Kidney (tissue), 14 donors: ENCODE results near the gene CD2BP2. TPM values are rescaled to one million over a fixed set of nuclear protein-coding genes. Genes with fewer than 3 reads are reported as not detected.

Source experiments
- DNase-seq, 5 donors: peaks; one replicate each; pipeline ENCODE4 v3.0.0-alpha.2; 2013 to 2020
- FAIRE-seq: peaks from 2 replicates; lab custom pipeline; 2012; peaks lifted over from hg19 to GRCh38; lab: Jason Lieb, UNC
- H3K27ac ChIP-seq, 2 donors: one replicate each; pipeline ENCODE4 v1.7.0; 2013; ENCODE audit warnings: low read depth in 2 of 2, low read length in 2 of 2, inconsistent platforms in 1 of 2
- H3K27me3 ChIP-seq: one replicate; pipeline ENCODE4 v1.7.1; 2013; ENCODE audit warnings: low read length, inconsistent platforms; ENCODE audit not compliant: control insufficient read depth, insufficient read depth
- H3K36me3 ChIP-seq, 3 donors: one replicate each; pipeline versions ENCODE4 v1.7.0 to v1.7.1; 2013; ENCODE audit warnings: low read length in 3 of 3, control low read depth in 1 of 3, inconsistent platforms in 1 of 3; ENCODE audit not compliant: insufficient read depth in 3 of 3, control insufficient read depth in 2 of 3
- H3K4me1 ChIP-seq, 3 donors: one replicate each; pipeline versions ENCODE4 v1.7.0 to v1.7.1; 2013; ENCODE audit warnings: low read length in 3 of 3, inconsistent platforms in 1 of 3, low read depth in 1 of 3; ENCODE audit not compliant: control insufficient read depth in 2 of 3, insufficient read depth in 2 of 3
- H3K4me3 ChIP-seq, 3 donors: one replicate each; pipeline versions ENCODE4 v1.7.0 to v1.8.1; 2013; ENCODE audit warnings: low read length in 3 of 3, control low read depth in 1 of 3, inconsistent platforms in 1 of 3
- H3K9ac ChIP-seq, 3 donors: one replicate each; pipeline versions ENCODE4 v1.7.0 to v1.7.1; 2013; ENCODE audit warnings: low read length in 3 of 3, control low read depth in 1 of 3, inconsistent platforms in 1 of 3
- H3K9me3 ChIP-seq, 3 donors: one replicate each; pipeline versions ENCODE4 v1.7.0 to v1.7.1; 2013; ENCODE audit warnings: low read length in 3 of 3, control low read depth in 1 of 3, inconsistent platforms in 1 of 3; ENCODE audit not compliant: control insufficient read depth in 2 of 3, insufficient read depth in 1 of 3
- CTCF ChIP-seq: IDR thresholded peaks from 3 replicates; pipeline ENCODE4 v1.5.1; 2012; ENCODE audit warnings: mild to moderate bottlenecking, moderate library complexity, borderline replicate concordance; ENCODE audit not compliant: insufficient read depth; ENCODE audit errors: extremely low read depth
- intact Hi-C: fragments of 100-400 bp; cut with DNase I; formaldehyde crosslinking; loops from one replicate; pipeline ENCODE4 v1.11.1; 2022
- polyA plus RNA-seq: library from polyadenylated mRNA; stranded (reverse); fragments of 350-450 nt; fragmentation: Illumina TruSeq; extraction: RNeasy Lipid Tissue Mini Kit (QIAGEN cat#74804); gene quantifications from one replicate; pipeline ENCODE4 v1.2.3, GENCODE V29; 2014; ENCODE audit warnings: low read depth, low replicate concordance; ENCODE audit not compliant: insufficient read depth
- total RNA-seq: library from RNA; stranded (reverse); fragmentation: NEBNext Ultra II Directional; extraction: Animal tissue kit (Norgen Biotek cat#: 25700); gene quantifications from one replicate; pipeline ENCODE4 v1.2.1, GENCODE V29; 2021
- donor health status: control.
- donor health status: control.
- donor health status: control.
- donor health status: control.
- donor health status: control.
- donor health status: DM: yes; HTN: yes; CAD: no.
- donor health status: Normal renal cell carcinoma (clear cell type).

Gene CD2BP2
- total and polyA plus RNA-seq, 2 donors from 2014 or later: 61.8 to 68.1 TPM

- H3K9ac ChIP-seq: peak overlapping the region in 2 of 3 donors; percentile 15 to 65
- intact Hi-C loops: no loop called here
These were observed 12.4 kb upstream of the CD2BP2 start for GRCh38 chr16:30367349-30368009.

GRCh38 chr16:30366511-30366910 lies 11.4 kb upstream of the CD2BP2 start:
- no peak overlapping the region for H3K4me3 ChIP-seq
- no peak overlapping the region for H3K27ac ChIP-seq
- intact Hi-C loops: no loop called here
- FAIRE-seq (no peak), DNase-seq (no peak)
- no peak for TF ChIP-seq CTCF
- no peaks in the 10 kb centered on the region for H3K9me3 ChIP-seq
- H3K36me3 ChIP-seq: peaks cover 0 to 17% (median 9%) of the 10 kb centered on the region in 3 donors
- no peaks in the 10 kb centered on the region for H3K27me3 ChIP-seq
- H3K9ac ChIP-seq: no peak overlapping the region
- H3K4me1 ChIP-seq: peaks cover 0 to 20% (median 4%) of the 10 kb centered on the region in 3 donors

More at GRCh38 chr16:30367349-30368009, 12.4 kb upstream of the CD2BP2 start:
- Histone ChIP-seq H3K4me3 (peak overlapping the region in 2 of 3 donors; percentile 80 to 89), H3K9me3 (no peaks in the 10 kb centered on the region), H3K27ac (no peak overlapping the region), H3K4me1 (peaks cover 0 to 20% (median 4%) of the 10 kb centered on the region in 3 donors), H3K36me3 (peaks cover 0 to 14% (median 9%) of the 10 kb centered on the region in 3 donors), H3K27me3 (no peaks in the 10 kb centered on the region)
- TF ChIP-seq CTCF: no peak
- FAIRE-seq (no peak), DNase-seq (no peak)

GRCh38 chr16:30365200-30365599 lies 10.1 kb upstream of the CD2BP2 start:
- no peak overlapping the region for H3K27ac ChIP-seq
- H3K36me3 ChIP-seq: peaks cover 0 to 17% (median 12%) of the 10 kb centered on the region in 3 donors
- intact Hi-C loops: no loop called here
- no peak overlapping the region for H3K4me3 ChIP-seq
- no peaks in the 10 kb centered on the region for H3K27me3 ChIP-seq
- FAIRE-seq (no peak), DNase-seq (no peak)
- peaks cover 0 to 17% (median 4%) of the 10 kb centered on the region in 3 donors for H3K4me1 ChIP-seq
- TF ChIP-seq CTCF: no peak
- no peak overlapping the region for H3K9ac ChIP-seq
- H3K9me3 ChIP-seq: no peaks in the 10 kb centered on the region
